GM21529 (cell line): ENCODE data around the gene HYAL3.
A peak's percentile ranks its signal among the peaks of the same experiment; 100 is the strongest.
"Not testable (repeated sequence)": the region's sequence is repeated elsewhere in the genome, so short reads cannot be mapped to it uniquely, and the experiment has no call there.

Experiments used
- ATAC-seq: cut with Tn5 transposase; IDR thresholded peaks from one replicate; pipeline ENCODE4 v1.9.1; 2021; ENCODE audit not compliant: unreplicated experiment

The HYAL3 gene

GRCh38 chr3:50259432-50260026 lies 39.7 kb downstream of the HYAL3 start:
- ATAC-seq, result peak; percentile 20

DNA sequence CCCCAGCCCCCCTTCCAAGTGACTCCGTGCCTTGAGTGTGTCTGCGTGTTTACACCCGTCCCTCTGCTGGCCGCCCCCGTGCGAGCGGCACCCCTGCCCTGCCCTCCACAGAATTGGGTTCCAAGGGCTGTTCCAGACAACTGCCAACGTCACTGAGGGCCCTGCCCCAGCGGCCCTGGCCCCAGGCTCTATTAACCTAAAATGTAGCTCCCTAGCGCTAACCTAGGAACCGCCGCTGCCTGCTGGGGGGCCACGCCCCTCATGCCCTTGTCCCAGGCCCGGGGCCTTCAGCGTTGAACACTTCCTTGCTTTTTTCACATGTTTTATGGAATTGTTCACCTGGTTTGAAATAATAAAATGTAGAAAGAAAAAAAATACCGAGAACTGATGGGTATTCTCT lies 40.2 kb downstream of the HYAL3 start:
- ATAC-seq, result no peak

DNA sequence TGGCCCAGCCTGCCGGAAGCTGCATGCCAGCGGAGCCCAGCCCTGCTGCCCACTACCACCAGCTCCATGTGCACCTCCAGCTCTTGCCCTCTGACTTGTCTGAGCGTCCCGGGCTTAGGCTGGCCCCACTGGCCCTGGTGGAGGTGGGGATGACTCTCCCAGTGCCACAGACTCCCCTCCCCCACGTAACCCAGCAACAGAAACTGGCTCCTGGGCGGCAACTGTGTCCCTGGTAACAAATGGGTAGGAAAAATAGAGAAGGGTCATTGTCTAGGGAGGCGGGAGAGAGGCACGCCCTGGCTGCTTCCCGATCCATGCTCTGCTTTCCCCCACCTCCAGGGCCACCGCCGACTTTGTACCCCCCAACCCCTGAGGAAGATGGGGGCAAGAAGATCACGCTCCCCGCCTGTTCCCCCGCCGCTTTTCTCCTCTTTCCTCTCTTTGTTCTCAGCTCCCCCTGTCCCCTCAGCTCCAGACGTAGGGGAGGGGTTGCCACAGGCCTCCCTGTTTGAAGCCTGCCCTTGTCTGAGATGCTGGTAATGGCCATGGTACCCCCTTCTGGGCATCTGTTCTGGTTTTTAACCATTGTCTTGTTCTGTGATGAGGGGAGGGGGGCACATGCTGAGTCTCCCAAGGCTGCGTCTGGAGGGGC lies 41.0 kb downstream of the HYAL3 start:
- ATAC-seq, result no peak

DNA sequence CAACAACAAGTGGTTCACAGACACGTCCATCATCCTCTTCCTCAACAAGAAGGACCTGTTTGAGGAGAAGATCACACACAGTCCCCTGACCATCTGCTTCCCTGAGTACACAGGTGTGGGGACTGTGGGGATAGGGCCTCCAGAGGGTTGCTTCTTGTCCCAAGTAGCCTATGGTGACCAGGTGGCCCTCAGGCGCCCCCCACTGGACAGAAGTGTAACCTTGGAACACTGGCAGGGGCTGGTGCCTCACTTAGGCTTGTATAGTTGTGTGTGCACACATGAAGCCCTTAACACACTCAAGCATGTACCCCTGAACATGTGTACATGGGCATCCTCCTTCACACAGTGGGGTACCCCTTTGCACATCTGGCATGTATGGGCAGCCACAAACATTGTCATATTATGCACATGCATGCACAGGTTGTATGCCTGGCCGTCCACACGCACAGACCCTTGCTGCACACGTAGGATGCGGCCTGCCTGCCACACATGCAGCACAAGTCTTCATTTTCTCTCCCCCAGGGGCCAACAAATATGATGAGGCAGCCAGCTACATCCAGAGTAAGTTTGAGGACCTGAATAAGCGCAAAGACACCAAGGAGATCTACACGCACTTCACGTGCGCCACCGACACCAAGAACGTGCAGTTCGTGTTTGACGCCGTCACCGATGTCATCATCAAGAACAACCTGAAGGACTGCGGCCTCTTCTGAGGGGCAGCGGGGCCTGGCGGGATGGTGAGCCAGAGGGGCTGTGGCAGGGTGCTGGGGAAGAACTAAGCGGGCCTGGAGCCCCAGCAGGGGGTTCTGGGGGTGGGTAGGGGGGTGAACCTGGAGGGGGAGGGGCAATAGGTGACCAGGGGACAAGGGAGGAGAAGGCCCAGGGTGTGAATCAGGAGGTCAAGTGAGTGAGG lies 42.0 kb downstream of the HYAL3 start:
- no peak for ATAC-seq

DNA sequence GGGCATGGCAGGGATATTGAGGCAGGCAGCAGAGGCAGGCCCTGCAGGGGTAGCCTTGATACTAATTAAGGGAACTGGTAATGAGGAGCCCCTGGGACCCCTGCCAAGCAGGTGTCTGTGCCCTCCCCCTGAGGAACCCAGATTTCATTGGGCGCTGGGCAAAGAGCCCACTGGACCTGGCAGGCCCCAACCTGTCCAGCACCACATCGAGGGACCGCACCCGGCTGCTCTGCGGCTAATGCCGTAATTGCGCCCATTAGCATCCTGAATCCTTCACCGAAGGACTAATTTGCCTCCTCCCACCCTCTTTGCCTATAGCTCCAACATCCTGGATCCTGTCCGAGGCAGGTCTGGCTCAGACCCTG lies 44.0 kb downstream of the HYAL3 start:
- ATAC-seq, result no peak

DNA sequence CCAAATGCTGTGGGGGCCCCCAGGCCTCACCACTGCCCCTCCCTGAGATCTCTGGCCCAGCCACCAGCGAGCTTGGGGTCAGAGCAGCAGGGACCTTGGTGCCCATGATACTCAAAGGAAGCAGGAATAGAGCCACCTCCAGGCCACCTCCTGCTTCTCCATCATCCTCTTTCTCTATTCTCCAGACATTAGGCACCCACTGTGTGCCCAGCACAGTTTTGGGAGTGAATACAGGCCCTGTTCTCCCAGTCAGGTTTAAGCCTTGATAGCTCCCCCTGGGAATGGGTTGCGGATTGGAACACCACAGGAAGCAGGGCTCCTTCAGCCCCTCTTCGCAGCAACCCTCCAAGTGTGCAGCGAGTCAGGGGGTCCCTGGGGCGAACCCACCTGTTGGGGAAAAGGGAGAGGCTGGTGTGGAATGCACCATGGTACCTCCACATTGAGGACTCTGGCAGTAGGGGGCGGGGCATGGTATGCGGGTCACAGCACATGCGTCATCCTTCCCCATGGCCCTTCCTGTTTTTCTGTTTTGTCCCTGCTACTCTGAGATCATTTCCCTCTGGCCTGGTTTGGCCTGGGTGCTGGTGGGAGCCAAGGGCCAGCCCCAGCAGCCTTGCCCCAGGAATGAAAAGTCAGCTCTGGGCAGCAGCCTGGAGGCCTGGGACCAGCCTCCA lies 44.5 kb downstream of the HYAL3 start:
- no peak for ATAC-seq

DNA sequence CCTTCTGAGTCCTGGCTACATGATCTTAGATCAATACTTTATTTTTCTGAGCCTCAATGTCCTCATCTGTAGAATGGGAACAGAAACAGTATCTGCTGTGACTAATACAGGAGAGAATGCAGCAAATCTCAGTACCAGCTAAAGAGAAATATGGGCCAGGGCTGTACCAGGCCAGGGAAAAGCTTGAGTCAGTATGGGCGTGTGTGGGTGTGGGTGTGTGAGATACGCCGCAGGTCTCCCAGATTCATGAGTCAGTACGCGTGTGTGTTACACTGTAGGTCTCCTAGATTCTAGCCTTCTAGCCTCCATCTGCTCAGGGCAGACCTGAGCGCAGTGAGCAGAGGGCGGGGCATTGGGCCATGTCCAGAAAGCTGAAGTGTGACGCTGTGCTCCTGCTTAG lies 48.0 kb downstream of the HYAL3 start:
- ATAC-seq, result no peak

DNA sequence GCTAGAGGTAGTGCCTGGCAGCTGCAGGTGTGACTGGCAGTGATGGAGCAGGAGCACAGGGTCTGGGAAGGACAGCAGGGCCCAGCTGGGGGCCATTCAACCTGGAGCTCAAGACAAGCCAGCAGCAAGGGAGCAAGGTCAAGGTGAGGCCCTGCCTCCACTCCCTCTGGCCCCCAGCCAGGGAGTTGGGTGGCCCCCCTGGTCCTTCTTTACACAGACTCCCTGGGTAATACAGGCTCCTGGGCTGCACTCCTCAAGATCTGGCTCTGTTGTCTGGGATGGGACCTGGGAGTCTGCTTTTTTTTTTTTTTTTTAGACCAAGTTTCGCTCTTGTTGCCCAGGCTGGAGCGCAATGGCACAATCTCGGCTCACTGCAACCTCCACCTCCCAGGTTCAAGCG lies 48.7 kb downstream of the HYAL3 start:
- no peak for ATAC-seq

DNA sequence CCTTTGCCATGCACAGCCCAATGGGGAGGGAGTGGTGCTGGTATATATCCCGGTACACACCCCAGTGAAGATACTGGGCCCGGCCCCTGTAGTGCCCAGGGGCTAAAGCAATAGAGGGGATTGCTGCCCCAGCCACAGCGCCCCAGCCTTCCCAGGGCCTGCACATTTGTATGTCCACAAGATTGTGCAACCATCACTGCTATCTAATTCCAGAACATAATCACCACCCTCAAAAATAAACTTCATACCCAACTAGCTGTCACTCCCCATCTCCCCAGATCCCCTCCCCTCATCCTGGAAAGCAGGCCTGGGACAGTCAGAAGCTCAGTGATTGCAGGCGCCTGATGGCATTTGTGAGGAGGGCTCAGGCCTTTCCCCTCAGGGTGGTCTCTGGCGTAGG lies 49.7 kb downstream of the HYAL3 start:
- ATAC-seq, result no peak

DNA sequence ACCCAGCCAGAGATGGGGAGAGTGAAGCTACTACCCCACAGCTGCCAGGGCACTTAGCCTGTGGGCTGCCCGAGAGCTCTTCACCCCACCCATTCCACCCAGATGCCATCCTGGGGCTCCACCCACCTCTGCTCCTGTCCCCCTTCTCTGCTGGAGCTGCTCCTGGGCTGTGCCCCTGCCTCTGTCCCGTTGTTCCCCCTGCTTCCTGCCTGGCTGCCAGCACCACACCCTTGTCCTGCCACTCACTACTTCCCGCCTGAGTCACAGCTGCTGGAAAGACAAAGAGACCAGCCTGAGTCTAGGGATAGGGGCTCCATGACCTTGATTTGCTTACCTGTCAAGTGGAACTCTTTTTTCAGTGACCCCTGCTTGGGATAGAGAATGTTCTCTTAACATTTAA lies 50.8 kb downstream of the HYAL3 start:
- ATAC-seq, result no peak

- ATAC-seq, result peak; percentile 64
Measured at GRCh38 chr3:50246517-50246954, 52.7 kb downstream of the HYAL3 start.

GRCh38 chr3:50245831-50246516 lies 53.2 kb downstream of the HYAL3 start:
- peak; percentile 66 for ATAC-seq

GRCh38 chr3:50245251-50245745 lies 53.9 kb downstream of the HYAL3 start:
- ATAC-seq, result no peak

GRCh38 chr3:50244813-50245212 lies 54.4 kb downstream of the HYAL3 start:
- ATAC-seq, result not testable (repeated sequence)

DNA sequence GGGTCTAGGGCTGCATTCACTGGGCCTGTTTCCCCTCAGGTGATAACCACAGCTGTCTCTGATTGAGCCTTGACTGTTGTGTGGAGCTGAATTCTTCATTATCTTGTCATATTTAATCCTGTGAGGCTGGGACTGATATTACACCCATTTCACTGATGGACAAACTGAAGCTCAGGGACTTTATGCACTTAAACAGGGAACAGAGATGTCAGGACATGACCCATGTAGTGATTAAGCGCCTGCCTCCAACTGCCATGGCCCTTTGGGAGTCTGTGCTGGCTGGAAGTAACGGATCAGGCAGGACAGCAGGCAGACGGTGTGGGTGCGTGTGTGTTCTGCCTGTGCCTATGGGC lies 55.7 kb downstream of the HYAL3 start:
- ATAC-seq, result no peak

DNA sequence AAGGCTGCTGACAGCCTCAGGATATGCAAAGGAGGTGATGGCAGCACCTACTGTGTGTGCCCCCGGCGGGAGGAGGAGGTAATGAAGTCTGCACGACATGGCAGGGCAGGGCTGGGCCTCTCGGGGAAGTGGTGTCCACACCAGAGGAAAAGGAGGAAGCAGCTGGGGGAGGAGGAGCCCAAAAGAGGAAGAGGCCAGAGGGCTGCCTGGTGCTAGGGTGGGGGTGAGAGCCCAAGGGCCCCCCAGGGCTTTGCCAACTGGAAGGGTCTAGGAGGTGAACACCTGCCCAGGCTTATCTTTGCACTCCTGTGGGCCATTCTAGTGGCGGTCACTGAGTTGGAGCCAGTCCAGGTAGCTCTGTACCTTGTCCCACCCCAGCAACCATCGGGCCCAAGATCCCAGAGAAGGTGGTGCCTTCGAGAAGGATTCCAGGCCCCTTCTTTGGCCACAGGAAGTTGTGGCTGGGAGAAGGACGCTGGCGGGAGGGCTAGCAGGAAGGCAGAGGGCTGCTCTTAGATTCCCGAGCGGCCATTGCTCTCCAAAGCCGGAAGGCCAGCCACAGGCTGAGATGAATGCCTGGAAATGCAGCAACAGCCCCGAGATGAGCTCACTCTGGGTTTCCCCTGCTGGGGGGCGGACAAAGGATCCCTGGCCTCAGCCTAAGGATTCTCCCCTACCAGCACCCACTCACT lies 56.2 kb downstream of the HYAL3 start:
- ATAC-seq, result no peak
